ENCODE measurements around the gene SLC7A9.

Gene SLC7A9

GRCh38 chr19:32828643-32829344, 40.8 kb downstream of the SLC7A9 start:
- DNase-seq (ENCODE audit: extremely low read depth in 1 of 2, low read depth in 1 of 2) = no peak

DNA sequence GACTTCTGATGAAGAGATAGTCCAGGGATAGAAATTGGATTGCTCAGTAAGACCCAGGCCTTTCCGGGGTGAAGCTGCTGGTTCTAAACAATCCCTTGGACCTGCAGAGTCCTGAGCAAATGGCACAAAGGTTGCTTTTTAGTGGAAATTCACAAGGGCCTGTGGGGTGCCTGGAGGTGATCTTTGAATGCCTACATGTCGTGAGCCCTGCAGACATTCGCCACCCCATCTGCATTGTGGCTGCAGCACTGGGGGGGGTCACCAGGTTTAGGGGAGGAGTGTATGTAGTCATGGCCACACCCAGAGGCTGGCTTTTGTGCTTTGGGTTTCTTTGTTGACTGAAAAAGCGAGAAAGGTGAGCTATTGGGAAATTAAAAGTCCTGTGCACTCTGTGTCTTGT, 41.4 kb downstream of the SLC7A9 start:
- no peak for DNase-seq (ENCODE audit: extremely low read depth in 1 of 2, low read depth in 1 of 2)

DNA sequence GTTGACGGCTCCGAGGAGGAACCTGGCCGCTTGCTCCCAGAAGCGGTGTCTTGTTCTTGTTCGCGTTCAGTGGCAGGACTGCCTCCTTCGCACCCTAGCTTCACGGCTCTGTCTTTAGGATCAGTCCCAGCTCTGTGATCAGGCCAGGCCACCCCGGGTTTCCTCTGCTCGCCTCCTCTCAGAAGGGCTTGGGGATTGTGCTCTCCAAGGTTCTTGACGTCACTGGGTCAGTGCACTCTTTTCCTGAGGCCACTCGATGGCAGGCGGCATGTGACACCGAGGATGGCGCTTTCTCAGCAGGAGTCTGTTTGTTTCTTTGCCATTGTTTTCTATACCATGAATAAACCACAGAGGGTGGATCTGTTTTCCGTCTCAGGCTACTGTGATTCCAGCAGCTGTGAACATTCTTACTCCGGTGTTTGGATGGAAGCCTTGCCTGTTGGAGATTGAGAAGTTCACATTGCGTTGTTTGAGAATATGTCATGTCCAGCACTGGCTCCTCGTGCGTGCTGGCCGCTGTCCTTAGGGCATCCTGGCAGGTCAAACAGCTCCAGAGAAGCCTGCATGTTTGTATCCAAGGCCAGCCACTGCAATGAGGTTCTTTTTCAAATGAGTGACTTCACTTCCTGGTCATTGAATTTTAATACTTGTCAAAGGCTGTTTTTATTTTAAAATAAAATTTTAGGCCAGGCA, 44.5 kb downstream of the SLC7A9 start:
- DNase-seq (ENCODE audit: extremely low read depth in 1 of 2, low read depth in 1 of 2) = no peak

- DNase-seq (ENCODE audit: extremely low read depth in 1 of 2, low read depth in 1 of 2) = no peak
Observed at GRCh38 chr19:32824191-32824751, 45.3 kb downstream of the SLC7A9 start.

GRCh38 chr19:32823747-32824102, 45.8 kb downstream of the SLC7A9 start:
- no peak for DNase-seq (ENCODE audit: extremely low read depth in 1 of 2, low read depth in 1 of 2)

DNA sequence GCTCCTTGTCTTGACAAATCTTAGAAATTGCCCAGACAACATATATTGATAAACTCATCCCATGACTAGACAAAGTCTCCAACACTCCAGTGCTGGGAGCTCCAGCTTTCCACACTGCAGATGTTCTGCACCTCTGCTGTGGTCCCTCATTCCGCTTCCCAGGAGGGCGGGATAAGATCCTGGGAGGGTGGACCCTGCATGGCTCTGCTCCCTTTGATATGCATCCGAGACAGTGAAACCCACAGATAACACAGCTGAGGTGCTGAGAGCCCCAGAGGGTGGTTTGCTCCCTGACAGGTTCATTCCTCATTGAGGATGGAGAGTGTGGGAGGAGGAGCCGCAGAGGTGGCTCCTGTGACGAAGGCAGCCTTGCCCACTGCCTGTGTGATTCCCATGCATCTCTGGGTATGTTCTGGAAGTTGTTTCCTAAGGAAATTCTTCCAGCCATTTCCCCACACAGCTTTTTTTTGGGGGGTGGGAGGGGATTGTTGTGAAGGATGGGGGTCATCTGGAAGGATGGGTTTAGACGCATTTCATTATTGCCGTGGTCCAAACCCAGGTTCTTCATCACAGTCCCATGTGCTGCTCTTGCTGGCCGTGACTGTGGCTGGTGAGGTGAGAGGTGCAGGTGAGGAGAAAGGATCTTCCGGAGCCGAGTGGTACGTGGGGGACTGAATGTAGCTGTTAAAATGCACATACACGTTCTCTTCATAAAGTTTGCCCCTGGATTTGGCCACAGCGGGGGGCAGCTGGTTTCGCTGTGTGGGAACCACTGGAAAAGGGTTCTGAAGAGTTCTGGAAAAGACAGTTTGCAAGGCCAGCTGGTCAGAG, 46.4 kb downstream of the SLC7A9 start:
- no peak for DNase-seq (ENCODE audit: extremely low read depth in 1 of 2, low read depth in 1 of 2)

GRCh38 chr19:32819419-32820400, 49.9 kb downstream of the SLC7A9 start:
- no peak for DNase-seq (ENCODE audit: extremely low read depth in 1 of 2, low read depth in 1 of 2)

DNA sequence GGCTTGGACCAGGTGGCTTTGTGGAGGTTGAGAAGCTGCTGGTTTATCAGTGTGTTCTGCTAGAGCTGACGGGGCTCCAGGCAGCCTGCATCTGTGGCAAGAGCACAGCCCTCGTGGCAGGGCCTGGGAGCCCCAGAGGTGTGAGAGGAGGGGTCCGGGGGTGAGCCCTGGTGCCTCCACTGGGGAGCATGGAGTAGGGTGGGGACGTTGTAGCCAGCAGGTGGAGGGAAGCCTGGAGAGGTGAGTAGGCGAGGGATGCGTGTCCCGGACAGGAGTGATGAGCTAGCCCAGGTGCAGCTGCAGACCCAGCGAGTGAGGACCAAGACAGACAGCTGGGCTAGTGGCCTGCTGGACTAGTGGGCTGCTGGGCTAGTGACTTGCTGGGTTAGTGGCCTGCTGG, 51.0 kb downstream of the SLC7A9 start:
- DNase-seq (ENCODE audit: extremely low read depth in 1 of 2, low read depth in 1 of 2) = no peak

DNA sequence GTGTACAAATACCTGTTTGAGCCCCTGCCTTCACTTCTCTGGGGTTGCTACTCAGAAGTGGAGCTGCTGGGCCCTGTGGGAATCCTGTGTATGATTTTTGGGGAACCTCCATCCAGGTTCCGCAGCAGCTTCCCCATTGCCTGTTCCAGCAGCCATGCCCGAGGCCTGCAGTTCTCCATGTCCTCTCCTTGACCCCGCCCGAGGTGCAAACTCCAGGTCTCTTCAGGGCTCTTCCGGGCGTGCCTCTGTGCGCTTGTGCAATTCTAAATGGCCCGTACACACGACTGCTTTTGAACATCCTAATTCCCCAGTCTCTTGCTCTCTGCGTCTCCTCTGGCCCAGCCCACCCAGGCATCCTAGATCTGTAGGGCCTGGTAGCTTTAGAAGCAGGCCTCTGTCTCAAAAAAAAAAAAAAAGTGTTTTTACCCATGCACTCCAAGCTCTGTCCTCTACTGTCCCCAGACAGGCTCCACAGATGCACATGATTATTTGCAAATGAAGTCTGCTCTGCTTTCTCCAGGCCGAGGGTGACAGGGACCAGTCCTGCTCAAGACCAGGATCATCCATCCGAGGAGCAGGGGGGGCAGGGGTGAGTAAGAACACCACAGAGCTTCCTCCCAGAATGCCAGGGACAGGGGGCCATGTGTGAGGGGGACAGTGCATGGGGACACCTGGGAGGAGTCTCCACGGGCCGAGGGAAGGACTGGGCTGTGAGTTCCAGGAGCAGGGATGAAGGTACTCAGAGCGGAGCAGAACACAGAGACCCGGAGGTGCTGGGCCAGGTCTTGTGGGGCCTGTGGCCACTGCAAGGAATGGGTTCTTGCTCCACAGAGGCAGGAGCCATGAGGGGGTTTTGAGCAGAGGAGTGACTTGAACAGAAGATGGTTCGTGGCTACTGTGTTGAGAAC, 51.7 kb downstream of the SLC7A9 start:
- no peak for DNase-seq (ENCODE audit: extremely low read depth in 1 of 2, low read depth in 1 of 2)

GRCh38 chr19:32816555-32817099, 52.9 kb downstream of the SLC7A9 start:
- no peak for DNase-seq (ENCODE audit: extremely low read depth in 1 of 2, low read depth in 1 of 2)

DNA sequence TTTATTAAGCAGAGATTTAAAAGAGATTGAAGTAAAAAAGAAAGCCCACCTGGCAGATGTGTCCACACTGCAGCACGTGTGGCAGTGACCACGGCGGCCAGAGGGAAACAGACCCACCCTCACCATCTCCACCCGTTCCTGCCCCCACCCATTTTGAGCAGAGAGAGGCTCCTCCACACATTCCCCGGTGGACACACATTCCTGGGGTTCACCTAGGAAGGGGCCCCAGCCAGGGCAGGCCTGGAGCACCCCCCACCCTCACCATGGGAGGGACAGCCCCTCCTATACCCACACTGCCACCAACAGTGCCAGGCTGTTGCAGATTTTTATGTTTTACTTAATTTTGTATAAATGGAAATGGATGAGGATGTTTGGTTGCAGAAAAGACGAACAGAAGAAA, 54.9 kb downstream of the SLC7A9 start:
- no peak for DNase-seq (ENCODE audit: extremely low read depth in 1 of 2, low read depth in 1 of 2)

- no peak for DNase-seq (ENCODE audit: extremely low read depth in 1 of 2, low read depth in 1 of 2)
Observed at GRCh38 chr19:32813862-32814425, 55.6 kb downstream of the SLC7A9 start.

DNA sequence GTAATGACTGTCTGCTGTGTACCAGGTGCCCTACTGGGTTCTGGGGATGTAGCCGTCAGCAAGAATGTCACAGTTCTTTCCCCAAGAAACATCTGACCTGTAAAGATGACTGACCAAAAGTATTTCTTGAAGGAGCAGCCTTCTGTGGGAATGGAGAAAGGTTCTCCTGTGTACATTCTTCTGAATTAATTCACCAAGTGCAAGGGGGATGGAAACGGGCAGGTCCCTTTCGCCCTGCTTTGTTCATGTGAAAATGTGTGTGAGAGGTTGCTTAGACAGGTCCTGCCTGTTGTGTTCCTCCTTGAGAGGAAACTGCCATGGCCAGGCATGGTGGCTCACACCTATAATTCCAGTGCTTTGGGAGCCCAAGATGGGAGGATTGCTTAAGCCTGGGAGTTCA, 57.0 kb downstream of the SLC7A9 start:
- DNase-seq (ENCODE audit: extremely low read depth in 1 of 2, low read depth in 1 of 2) = no peak

DNA sequence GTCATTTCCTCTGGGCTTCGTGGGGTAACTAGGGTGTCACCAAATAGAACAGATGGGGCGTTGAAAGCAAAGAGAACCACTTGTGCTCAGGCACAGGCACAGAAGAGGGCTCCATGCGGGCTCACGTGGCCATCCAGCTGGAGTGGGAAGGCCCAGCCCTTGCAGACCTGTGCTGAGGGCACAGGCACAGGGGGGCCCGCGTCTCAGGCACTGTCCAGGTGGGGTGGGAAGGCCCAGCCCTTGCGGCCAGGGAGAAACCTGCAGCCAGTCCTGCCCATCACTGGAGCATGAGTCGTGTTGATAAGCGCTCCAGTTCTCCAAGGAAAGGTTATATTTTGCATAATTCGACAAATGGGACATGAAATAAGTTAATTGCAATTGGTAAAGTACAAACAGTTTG, 57.5 kb downstream of the SLC7A9 start:
- DNase-seq (ENCODE audit: extremely low read depth in 1 of 2, low read depth in 1 of 2) = no peak

DNA sequence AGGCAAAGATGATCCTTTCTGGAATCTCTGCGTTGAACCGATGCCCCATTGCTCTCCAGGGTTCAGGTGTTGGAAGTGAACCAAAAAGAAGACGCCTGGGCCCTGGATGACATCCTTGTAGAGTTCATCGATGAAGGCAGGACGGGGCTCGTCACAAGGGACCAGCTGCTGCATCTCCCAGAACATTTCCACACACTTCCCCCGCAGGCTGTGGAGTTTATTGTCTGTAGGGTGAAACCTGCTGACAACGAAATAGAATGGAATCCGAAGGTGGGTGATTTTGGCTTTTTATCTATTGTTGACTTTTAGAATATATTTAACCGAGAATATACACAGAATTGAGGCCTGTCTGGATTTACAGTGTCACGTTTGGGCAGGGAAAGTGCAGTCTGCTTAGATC, 58.4 kb downstream of the SLC7A9 start:
- DNase-seq (ENCODE audit: extremely low read depth in 1 of 2, low read depth in 1 of 2) = no peak

DNA sequence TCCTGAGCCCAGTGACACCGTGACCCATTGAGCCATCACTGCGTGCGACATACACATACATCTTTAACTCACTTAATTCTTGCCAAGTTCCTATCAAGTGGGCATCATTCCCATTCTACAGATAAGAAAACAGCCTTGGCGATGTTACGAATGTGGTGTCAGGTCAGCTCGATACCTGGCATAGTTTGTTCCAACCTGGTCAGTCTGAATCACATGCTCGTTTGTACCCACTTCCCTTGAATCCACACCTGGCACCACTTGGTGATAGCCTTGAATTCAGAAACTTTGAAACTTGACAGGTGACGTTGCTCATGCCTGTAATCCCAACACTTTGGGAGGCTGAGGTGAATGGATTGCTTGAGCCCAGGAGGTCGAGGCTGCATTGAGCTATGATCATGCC, 59.1 kb downstream of the SLC7A9 start:
- no peak for DNase-seq (ENCODE audit: extremely low read depth in 1 of 2, low read depth in 1 of 2)

DNA sequence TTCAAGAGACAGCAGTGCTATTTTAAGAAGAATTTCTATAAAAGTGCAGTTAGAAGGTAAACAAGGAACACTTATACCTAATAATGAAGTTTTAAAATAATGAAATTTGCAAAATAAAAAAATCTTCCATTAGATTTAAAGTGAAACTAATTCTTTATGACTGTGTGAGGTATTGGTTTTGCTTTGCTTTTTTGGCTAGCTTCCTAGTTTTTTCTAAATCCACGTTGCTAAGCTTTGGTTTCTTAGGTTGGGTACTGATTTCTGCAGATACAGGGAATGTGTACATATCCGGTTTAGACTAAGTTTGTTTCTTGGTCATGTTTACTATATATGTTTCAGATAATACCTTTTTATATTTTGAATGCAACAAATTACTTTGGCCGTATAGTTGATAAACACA, 59.8 kb downstream of the SLC7A9 start:
- no peak for DNase-seq (ENCODE audit: extremely low read depth in 1 of 2, low read depth in 1 of 2)

GRCh38 chr19:32809254-32809653, 60.3 kb downstream of the SLC7A9 start:
- DNase-seq (ENCODE audit: extremely low read depth in 1 of 2, low read depth in 1 of 2) = no peak

- no peak for DNase-seq (ENCODE audit: extremely low read depth in 1 of 2, low read depth in 1 of 2)
Observed at GRCh38 chr19:32808236-32808635, 61.3 kb downstream of the SLC7A9 start.
